ENCODE results near the gene SCCPDH. TPM values are rescaled to one million over a fixed set of nuclear protein-coding genes. Genes with fewer than 3 reads are reported as not detected.

Gene SCCPDH
- polyA plus RNA-seq, 2 of the 4 experiments (the other 2 are of a cell fraction) = 49.3 to 59.8 TPM

DNA sequence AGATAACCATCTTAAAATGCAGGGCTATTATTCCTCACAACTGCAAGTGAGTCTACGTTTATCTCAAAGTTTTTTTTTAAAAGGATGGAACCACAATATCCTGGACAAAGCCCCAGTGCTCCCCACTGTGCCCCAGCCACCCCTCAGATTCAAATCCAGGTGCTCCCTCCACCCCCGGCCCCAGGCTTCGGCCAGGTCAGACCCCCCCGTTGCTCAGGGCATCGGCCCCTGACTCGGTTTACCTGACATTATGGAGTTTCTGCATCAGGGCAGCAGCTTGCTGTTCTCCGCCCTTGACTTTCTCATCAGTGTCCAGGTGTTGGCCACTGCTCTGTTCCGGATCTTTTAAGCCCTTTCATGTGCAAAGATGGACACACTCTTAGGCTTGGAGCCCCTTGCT, 72.9 kb downstream of the SCCPDH start:
- TF ChIP-seq, protein P1, sequence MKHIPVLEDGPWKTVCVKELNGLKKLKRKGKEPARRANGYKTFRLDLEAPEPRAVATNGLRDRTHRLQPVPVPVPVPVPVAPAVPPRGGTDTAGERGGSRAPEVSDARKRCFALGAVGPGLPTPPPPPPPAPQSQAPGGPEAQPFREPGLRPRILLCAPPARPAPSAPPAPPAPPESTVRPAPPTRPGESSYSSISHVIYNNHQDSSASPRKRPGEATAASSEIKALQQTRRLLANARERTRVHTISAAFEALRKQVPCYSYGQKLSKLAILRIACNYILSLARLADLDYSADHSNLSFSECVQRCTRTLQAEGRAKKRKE (CRISPR knock-in tag; IDR thresholded peaks at IDR 0.05; ENCODE audit: low read depth) = no peak
- no peak for TF ChIP-seq JUNB (IDR thresholded peaks at IDR 0.05)
- TF ChIP-seq BHLHE40 (IDR thresholded peaks at IDR 0.05; ENCODE audit: low read depth, low read length) = no peak
- TF ChIP-seq CBX2 (IDR thresholded peaks at IDR 0.05; ENCODE audit: borderline replicate concordance, low read depth) = no peak
- TF ChIP-seq POLR2AphosphoS2 (conservative IDR thresholded peaks at IDR 0.05; ENCODE audit: low read length) = no peak
- TF ChIP-seq, protein P2, sequence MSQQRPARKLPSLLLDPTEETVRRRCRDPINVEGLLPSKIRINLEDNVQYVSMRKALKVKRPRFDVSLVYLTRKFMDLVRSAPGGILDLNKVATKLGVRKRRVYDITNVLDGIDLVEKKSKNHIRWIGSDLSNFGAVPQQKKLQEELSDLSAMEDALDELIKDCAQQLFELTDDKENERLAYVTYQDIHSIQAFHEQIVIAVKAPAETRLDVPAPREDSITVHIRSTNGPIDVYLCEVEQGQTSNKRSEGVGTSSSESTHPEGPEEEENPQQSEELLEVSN (IDR thresholded peaks at IDR 0.05; ENCODE audit: borderline replicate concordance, low read depth) = no peak
- no peak for TF ChIP-seq HDAC2 (IDR thresholded peaks at IDR 0.05)
- TF ChIP-seq EHF (CRISPR knock-in tag; IDR thresholded peaks at IDR 0.05) = no peak
- TF ChIP-seq, protein P3, sequence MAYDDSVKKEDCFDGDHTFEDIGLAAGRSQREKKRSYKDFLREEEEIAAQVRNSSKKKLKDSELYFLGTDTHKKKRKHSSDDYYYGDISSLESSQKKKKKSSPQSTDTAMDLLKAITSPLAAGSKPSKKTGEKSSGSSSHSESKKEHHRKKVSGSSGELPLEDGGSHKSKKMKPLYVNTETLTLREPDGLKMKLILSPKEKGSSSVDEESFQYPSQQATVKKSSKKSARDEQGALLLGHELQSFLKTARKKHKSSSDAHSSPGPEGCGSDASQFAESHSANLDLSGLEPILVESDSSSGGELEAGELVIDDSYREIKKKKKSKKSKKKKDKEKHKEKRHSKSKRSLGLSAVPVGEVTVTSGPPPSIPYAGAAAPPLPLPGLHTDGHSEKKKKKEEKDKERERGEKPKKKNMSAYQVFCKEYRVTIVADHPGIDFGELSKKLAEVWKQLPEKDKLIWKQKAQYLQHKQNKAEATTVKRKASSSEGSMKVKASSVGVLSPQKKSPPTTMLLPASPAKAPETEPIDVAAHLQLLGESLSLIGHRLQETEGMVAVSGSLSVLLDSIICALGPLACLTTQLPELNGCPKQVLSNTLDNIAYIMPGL (CRISPR knock-in tag; IDR thresholded peaks at IDR 0.05; ENCODE audit: borderline replicate concordance) = no peak
- TF ChIP-seq, protein P4, sequence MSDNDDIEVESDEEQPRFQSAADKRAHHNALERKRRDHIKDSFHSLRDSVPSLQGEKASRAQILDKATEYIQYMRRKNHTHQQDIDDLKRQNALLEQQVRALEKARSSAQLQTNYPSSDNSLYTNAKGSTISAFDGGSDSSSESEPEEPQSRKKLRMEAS (IDR thresholded peaks at IDR 0.05) = no peak
- TF ChIP-seq, protein P5, sequence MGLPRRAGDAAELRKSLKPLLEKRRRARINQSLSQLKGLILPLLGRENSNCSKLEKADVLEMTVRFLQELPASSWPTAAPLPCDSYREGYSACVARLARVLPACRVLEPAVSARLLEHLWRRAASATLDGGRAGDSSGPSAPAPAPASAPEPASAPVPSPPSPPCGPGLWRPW (IDR thresholded peaks at IDR 0.05) = no peak
- no peak for TF ChIP-seq EHMT2 (IDR thresholded peaks at IDR 0.05; ENCODE audit: low read depth)
- no peak for TF ChIP-seq RARB (CRISPR knock-in tag; IDR thresholded peaks at IDR 0.05)
- TF ChIP-seq KDM1A (IDR thresholded peaks at IDR 0.05; ENCODE audit: low read depth) = no peak
- TF ChIP-seq HOXB13 (CRISPR knock-in tag; IDR thresholded peaks at IDR 0.05; ENCODE audit: low read depth) = no peak
- no peak for TF ChIP-seq ZFP36 (IDR thresholded peaks at IDR 0.05; ENCODE audit: borderline replicate concordance, partially characterized antibody)
- Histone ChIP-seq H3K4me1 (peaks cover 14% of the 10 kb centered on the region; the same call in 2 of the 3 replicates), H3K27ac (no peak overlapping the region), H3K4me3 (no peak overlapping the region), H3K9me3 (no peaks in the 10 kb centered on the region), H3K4me2 (no peak overlapping the region)
- FAIRE-seq (no peak), DNase-seq (ENCODE audit: low read depth in 1 of 2, low spot score in 1 of 2) (no peak), ATAC-seq (no peak)
- ChIA-PET POLR2A (no interaction called here), CTCF (no interaction called here)
- WGBS (ENCODE audit: missing lambda C conversion rate) = 29% methylated on average over 8 of the region's 8 CpGs

DNA sequence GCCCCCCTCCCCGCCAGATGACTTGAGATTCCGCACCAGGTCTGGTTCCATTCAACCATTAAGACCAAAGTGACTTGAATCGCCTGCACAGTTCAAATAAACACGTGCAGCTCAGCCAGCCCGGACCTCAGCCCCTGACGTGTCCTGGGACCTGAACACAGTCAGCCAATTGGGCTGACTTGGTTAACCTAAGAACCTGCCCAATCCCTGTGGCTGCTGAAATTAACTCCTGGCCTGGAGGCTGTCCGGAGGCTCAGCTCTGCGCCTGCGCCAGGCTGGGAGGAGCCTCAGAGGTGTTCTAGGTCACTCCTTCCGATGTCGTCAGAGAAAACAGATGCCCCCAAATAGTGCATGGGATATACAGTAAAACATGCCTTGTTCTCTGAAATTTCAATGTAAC, 73.4 kb downstream of the SCCPDH start:
- Histone ChIP-seq H3K4me2 (no peak overlapping the region), H3K4me3 (no peak overlapping the region), H3K4me1 (peaks cover 14% of the 10 kb centered on the region; the same call in 2 of the 3 replicates), H3K9me3 (no peaks in the 10 kb centered on the region), H3K27ac (no peak overlapping the region)
- TF ChIP-seq GATA3 (IDR thresholded peaks at IDR 0.05; ENCODE audit: borderline replicate concordance) (no peak), EHF (CRISPR knock-in tag; IDR thresholded peaks at IDR 0.05) (no peak), BHLHE40 (IDR thresholded peaks at IDR 0.05; ENCODE audit: low read depth, low read length) (no peak), HDAC2 (IDR thresholded peaks at IDR 0.05) (no peak), CBX2 (IDR thresholded peaks at IDR 0.05; ENCODE audit: borderline replicate concordance, low read depth) (no peak), MYC (IDR thresholded peaks at IDR 0.05; ENCODE audit: borderline replicate concordance, low read length) (no peak), HOXB13 (CRISPR knock-in tag; IDR thresholded peaks at IDR 0.05; ENCODE audit: low read depth) (no peak), ZFP36 (IDR thresholded peaks at IDR 0.05; ENCODE audit: borderline replicate concordance, partially characterized antibody) (no peak), HOXA7 (CRISPR knock-in tag; IDR thresholded peaks at IDR 0.05) (no peak), JUN (IDR thresholded peaks at IDR 0.05) (no peak)
- TF ChIP-seq, protein P6, sequence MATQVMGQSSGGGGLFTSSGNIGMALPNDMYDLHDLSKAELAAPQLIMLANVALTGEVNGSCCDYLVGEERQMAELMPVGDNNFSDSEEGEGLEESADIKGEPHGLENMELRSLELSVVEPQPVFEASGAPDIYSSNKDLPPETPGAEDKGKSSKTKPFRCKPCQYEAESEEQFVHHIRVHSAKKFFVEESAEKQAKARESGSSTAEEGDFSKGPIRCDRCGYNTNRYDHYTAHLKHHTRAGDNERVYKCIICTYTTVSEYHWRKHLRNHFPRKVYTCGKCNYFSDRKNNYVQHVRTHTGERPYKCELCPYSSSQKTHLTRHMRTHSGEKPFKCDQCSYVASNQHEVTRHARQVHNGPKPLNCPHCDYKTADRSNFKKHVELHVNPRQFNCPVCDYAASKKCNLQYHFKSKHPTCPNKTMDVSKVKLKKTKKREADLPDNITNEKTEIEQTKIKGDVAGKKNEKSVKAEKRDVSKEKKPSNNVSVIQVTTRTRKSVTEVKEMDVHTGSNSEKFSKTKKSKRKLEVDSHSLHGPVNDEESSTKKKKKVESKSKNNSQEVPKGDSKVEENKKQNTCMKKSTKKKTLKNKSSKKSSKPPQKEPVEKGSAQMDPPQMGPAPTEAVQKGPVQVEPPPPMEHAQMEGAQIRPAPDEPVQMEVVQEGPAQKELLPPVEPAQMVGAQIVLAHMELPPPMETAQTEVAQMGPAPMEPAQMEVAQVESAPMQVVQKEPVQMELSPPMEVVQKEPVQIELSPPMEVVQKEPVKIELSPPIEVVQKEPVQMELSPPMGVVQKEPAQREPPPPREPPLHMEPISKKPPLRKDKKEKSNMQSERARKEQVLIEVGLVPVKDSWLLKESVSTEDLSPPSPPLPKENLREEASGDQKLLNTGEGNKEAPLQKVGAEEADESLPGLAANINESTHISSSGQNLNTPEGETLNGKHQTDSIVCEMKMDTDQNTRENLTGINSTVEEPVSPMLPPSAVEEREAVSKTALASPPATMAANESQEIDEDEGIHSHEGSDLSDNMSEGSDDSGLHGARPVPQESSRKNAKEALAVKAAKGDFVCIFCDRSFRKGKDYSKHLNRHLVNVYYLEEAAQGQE (IDR thresholded peaks at IDR 0.05) = no peak
- TF ChIP-seq, protein P7, sequence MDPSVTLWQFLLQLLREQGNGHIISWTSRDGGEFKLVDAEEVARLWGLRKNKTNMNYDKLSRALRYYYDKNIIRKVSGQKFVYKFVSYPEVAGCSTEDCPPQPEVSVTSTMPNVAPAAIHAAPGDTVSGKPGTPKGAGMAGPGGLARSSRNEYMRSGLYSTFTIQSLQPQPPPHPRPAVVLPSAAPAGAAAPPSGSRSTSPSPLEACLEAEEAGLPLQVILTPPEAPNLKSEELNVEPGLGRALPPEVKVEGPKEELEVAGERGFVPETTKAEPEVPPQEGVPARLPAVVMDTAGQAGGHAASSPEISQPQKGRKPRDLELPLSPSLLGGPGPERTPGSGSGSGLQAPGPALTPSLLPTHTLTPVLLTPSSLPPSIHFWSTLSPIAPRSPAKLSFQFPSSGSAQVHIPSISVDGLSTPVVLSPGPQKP (IDR thresholded peaks at IDR 0.05; ENCODE audit: low read depth, low read length) = no peak
- ChIA-PET POLR2A (no interaction called here), CTCF (interaction anchor here (1.1 kb wide), 1 partner anchor 19 kb away, joined by 5 read pairs; no protein-coding TSS in a partner anchor)
- no peak for FAIRE-seq
- no peak for DNase-seq (ENCODE audit: low read depth in 1 of 2, low spot score in 1 of 2)
- WGBS (ENCODE audit: missing lambda C conversion rate) = 97% methylated on average over 5 of the region's 11 CpGs
- ATAC-seq = no peak

Data from A549 (cell line).